Liver (tissue), 9 donors: ENCODE results near the gene SNX32. TPM values are rescaled to one million over a fixed set of nuclear protein-coding genes. Genes with fewer than 3 reads are reported as not detected.
A peak's percentile ranks its signal among the peaks of the same experiment; 100 is the strongest.

ENCODE experiments used
- DNase-seq: peaks from one replicate; pipeline ENCODE4 v3.0.0-alpha.2; 2017; ENCODE audit warnings: low spot score
- H3K27ac ChIP-seq, 2 donors: one replicate each; pipeline ENCODE4 v1.7.0; 2013; ENCODE audit warnings: inconsistent platforms in 2 of 2, low read length in 2 of 2, control low read depth in 1 of 2, low read depth in 1 of 2, mild to moderate bottlenecking in 1 of 2
- H3K27me3 ChIP-seq, 4 donors: one replicate each; pipeline versions ENCODE4 v1.6.1 to v1.7.0; 2013; ENCODE audit warnings: low read length in 3 of 4, inconsistent platforms in 1 of 4, mild to moderate bottlenecking in 1 of 4, moderate library complexity in 1 of 4; ENCODE audit not compliant: control insufficient read depth in 4 of 4, insufficient read depth in 4 of 4
- H3K36me3 ChIP-seq, 4 donors: one replicate each; pipeline versions ENCODE4 v1.6.1 to v1.7.0; 2013; ENCODE audit warnings: low read length in 3 of 4, mild to moderate bottlenecking in 3 of 4, low read depth in 1 of 4, moderate library complexity in 1 of 4; ENCODE audit not compliant: control insufficient read depth in 4 of 4, insufficient read depth in 3 of 4
- H3K4me1 ChIP-seq, 4 donors: one replicate each; pipeline versions ENCODE4 v1.6.1 to v1.7.0; 2013; ENCODE audit warnings: low read length in 3 of 4, mild to moderate bottlenecking in 3 of 4, moderate library complexity in 1 of 4; ENCODE audit not compliant: control insufficient read depth in 4 of 4, insufficient read depth in 4 of 4
- H3K4me3 ChIP-seq, 3 donors: one replicate each; pipeline versions ENCODE4 v1.6.1 to v1.7.0; 2013; ENCODE audit warnings: low read length in 3 of 3, control low read depth in 1 of 3, low read depth in 1 of 3, mild to moderate bottlenecking in 1 of 3
- H3K9ac ChIP-seq, 2 donors: one replicate each; pipeline ENCODE4 v1.7.0; 2013; ENCODE audit warnings: low read length in 2 of 2, mild to moderate bottlenecking in 2 of 2, moderate library complexity in 2 of 2, control low read depth in 1 of 2, low read depth in 1 of 2
- H3K9me3 ChIP-seq, 4 donors: one replicate each; pipeline versions ENCODE4 v1.6.1 to v1.7.0; 2013; ENCODE audit warnings: low read length in 3 of 4; ENCODE audit not compliant: control insufficient read depth in 4 of 4
- FOXA2 ChIP-seq: IDR thresholded peaks from 2 replicates; pipeline ENCODE4 v1.6.1; 2016; ENCODE audit warnings: antibody characterized with exemption
- NR2F2 ChIP-seq: IDR thresholded peaks from 2 replicates; pipeline ENCODE4 v1.6.1; 2016; ENCODE audit warnings: antibody characterized with exemption
- RXRA ChIP-seq, 2 donors: IDR thresholded peaks; 2 replicates each; pipeline ENCODE4 v1.6.1; 2017 to 2018; ENCODE audit warnings: antibody characterized with exemption in 2 of 2, mild to moderate bottlenecking in 1 of 2
- SP1 ChIP-seq: IDR thresholded peaks from 2 replicates; pipeline ENCODE4 v1.6.1; 2018; ENCODE audit warnings: antibody characterized with exemption, mild to moderate bottlenecking
- WGBS: extraction: QIAGEN DNeasy Blood & Tissue Kit; methylation state at CpG from one replicate; pipeline ENCODE4 v1.1.7; 2013; 5-methylcytosine and 5-hydroxymethylcytosine counted together
- polyA plus RNA-seq, 2 donors: library from polyadenylated mRNA; stranded (reverse) in 1 of 2; unstranded in 1 of 2; fragments of 200-250 nt in 1 of 2; fragments of >200 nt in 1 of 2; fragmentation: Nextera tagmentation in 1 of 2; extraction: Ambion mirVana in 1 of 2; gene quantifications; one replicate each; pipeline versions ENCODE4 v1.2.1 to v1.2.3, GENCODE V29; 2013 to 2015
- total RNA-seq, 2 donors: library from RNA; depleted of rRNA; stranded (reverse); fragments of >200 nt; gene quantifications; one replicate each; pipeline ENCODE4 v1.2.3, GENCODE V29; 2014
- TF ChIP-seq, protein P1 (sequence below): IDR thresholded peaks from 2 replicates; pipeline ENCODE4 v1.6.1; 2016; ENCODE audit warnings: antibody characterized with exemption
- TF ChIP-seq, protein P2 (sequence below): IDR thresholded peaks from 2 replicates; pipeline ENCODE4 v1.6.1; 2016; ENCODE audit warnings: antibody characterized with exemption
- donor health status: healthy.
- donor health status: healthy.
- donor health status: healthy.
- donor health status: healthy.
- donor health status: healthy.

SNX32 gene
- total and polyA plus RNA-seq, 4 donors: under 0.01 to 0.38 (median 0.06) TPM

DNA sequence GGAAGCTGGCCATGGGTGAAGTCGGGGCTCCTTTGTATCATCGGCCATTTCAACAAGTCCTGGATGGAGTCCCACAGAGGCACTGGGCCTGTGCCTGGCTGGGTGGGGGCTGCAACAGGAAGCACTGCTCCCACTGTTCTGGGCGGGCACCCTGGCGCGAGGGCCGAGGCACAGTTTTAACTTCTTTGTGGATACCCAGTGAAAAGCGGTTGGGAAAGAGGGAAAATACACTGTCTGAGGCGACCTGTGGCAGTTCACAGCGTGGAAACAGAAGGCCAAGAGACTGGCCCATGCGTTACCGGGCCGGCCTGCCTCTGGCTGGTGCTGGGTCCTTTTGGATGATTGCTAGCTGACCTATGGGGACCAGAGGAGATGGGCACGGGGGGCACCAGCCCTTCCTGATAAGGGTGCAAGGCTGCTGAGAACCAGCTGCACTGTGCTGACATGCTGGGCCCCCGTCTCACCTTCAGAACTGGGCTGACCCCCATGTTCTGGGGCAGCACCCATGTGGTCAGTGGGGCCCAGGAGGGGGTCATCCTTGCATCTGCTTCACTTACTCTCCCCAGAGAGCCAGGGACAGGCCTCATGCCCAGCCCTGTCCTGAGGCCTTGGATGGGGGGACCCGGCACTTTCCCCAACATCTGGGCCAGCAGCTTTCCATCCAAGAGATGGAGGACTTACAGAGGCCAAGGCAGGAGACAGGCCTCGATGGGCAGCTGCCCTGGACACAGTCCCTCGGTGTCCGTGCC lies 42.7 kb upstream of the SNX32 start (continued):
- TF ChIP-seq, protein P1, sequence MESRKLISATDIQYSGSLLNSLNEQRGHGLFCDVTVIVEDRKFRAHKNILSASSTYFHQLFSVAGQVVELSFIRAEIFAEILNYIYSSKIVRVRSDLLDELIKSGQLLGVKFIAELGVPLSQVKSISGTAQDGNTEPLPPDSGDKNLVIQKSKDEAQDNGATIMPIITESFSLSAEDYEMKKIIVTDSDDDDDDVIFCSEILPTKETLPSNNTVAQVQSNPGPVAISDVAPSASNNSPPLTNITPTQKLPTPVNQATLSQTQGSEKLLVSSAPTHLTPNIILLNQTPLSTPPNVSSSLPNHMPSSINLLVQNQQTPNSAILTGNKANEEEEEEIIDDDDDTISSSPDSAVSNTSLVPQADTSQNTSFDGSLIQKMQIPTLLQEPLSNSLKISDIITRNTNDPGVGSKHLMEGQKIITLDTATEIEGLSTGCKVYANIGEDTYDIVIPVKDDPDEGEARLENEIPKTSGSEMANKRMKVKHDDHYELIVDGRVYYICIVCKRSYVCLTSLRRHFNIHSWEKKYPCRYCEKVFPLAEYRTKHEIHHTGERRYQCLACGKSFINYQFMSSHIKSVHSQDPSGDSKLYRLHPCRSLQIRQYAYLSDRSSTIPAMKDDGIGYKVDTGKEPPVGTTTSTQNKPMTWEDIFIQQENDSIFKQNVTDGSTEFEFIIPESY: no peak

DNA sequence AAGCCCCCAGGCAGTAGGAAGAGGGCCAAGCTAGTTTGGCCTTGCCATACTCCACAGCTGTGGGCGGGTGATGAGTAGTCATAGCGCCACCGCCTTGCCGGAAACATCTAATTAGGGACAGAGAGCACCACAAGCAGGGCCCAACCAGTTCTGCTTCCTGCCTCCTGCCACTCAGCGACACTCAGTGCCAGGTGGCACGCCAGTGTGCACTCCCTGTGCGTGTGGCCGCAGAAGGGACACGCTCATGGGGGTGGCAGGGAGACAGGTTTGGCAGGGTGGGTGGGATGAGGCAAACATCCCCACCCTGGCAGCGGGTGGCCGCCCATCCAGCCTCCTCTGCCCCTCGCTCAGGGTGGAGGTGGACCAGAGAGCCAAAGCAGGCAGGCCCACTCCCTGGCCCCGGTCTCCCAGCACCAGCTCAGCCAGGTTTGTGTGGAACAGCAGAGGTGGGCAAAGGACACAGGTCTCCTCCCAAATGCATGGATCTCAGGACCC lies 42.0 kb upstream of the SNX32 start:
- Histone ChIP-seq H3K36me3 (no peaks in the 10 kb centered on the region), H3K27ac (no peak overlapping the region), H3K4me1 (peaks cover 8 to 16% (median 12%) of the 10 kb centered on the region in 4 donors), H3K4me3 (no peak overlapping the region), H3K27me3 (peaks cover 0 to 9% (median 1%) of the 10 kb centered on the region in 4 donors), H3K9ac (no peak overlapping the region), H3K9me3 (no peaks in the 10 kb centered on the region)
- TF ChIP-seq RXRA (IDR thresholded peaks at IDR 0.05) (no peak), SP1 (no peak)
- 77% methylated on average over 13 of the region's 13 CpGs for WGBS
- DNase-seq: no peak

GRCh38 chr11:65792456-65792855 lies 41.3 kb upstream of the SNX32 start:
- no peak overlapping the region for H3K4me3 ChIP-seq
- TF ChIP-seq RXRA (IDR thresholded peaks at IDR 0.05): no peak
- TF ChIP-seq, protein P1: no peak
- 90% methylated on average over 16 of the region's 16 CpGs for WGBS
- H3K27ac ChIP-seq: no peak overlapping the region
- DNase-seq: no peak
- peaks cover 8 to 12% (median 10%) of the 10 kb centered on the region in 4 donors for H3K4me1 ChIP-seq
- no peak overlapping the region for H3K9ac ChIP-seq
- H3K36me3 ChIP-seq: no peaks in the 10 kb centered on the region
- no peaks in the 10 kb centered on the region for H3K9me3 ChIP-seq
- H3K27me3 ChIP-seq: peaks cover 0 to 9% (median 1%) of the 10 kb centered on the region in 4 donors

- Histone ChIP-seq H3K9me3 (no peaks in the 10 kb centered on the region), H3K36me3 (no peaks in the 10 kb centered on the region), H3K4me3 (no peak overlapping the region), H3K9ac (no peak overlapping the region), H3K27me3 (peaks cover 0 to 3% (median 0%) of the 10 kb centered on the region in 4 donors), H3K4me1 (peaks cover 4 to 6% (median 5%) of the 10 kb centered on the region in 4 donors), H3K27ac (no peak overlapping the region)
- 37% methylated on average over 16 of the region's 16 CpGs for WGBS
- DNase-seq: no peak
- no peak for TF ChIP-seq FOXA2
- TF ChIP-seq, protein P2, sequence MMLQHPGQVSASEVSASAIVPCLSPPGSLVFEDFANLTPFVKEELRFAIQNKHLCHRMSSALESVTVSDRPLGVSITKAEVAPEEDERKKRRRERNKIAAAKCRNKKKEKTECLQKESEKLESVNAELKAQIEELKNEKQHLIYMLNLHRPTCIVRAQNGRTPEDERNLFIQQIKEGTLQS: no peak
- no peak for TF ChIP-seq NR2F2
- peak in 1 of 2 donors; percentile 23 for TF ChIP-seq RXRA (IDR thresholded peaks at IDR 0.05)
These were observed 40.6 kb upstream of the SNX32 start for GRCh38 chr11:65793144-65793581.
